Activated CD8-positive, alpha-beta T cell treated with anti-CD3 and anti-CD28 coated beads for 36 hours (primary cell): ENCODE data around the gene GNS. TPM values are rescaled to one million over a fixed set of nuclear protein-coding genes. Genes with fewer than 3 reads are reported as not detected.
"Not testable (repeated sequence)": the region's sequence is repeated elsewhere in the genome, so short reads cannot be mapped to it uniquely, and the experiment has no call there.

Source experiments
- ATAC-seq: fragments of 200-7000 bp; cut with Tn5 transposase; one replicate; pipeline ENCODE4 v1.10.0; 2021; ENCODE audit warnings: mild to moderate bottlenecking, moderate library complexity
- CTCF ChIA-PET: fragments of 350-600 bp; sonication (Branson Sonifier 250); formaldehyde crosslinking; loops from one replicate; lab custom pipeline; 2021; ENCODE audit warnings: antibody characterized with exemption; lab: Charles Lee
- POLR2A ChIA-PET: fragments of 350-600 bp; sonication (Branson Sonifier 250); formaldehyde crosslinking; loops from one replicate; lab custom pipeline; 2021; ENCODE audit warnings: antibody characterized with exemption; lab: Charles Lee
- DNase-seq: peaks from one replicate; pipeline ENCODE4 v3.0.0-alpha.2; 2020
- H3K27ac Mint-ChIP-seq: one replicate; pipeline ENCODE4 v1.8.0; 2021; ENCODE audit warnings: mild to moderate bottlenecking, mixed read lengths
- H3K27me3 Mint-ChIP-seq: one replicate; pipeline ENCODE4 v1.8.0; 2021; ENCODE audit warnings: mixed read lengths
- H3K36me3 Mint-ChIP-seq: one replicate; pipeline ENCODE4 v1.8.0; 2021; ENCODE audit warnings: low read depth, mixed read lengths
- H3K4me1 Mint-ChIP-seq: one replicate; pipeline ENCODE4 v1.8.0; 2021; ENCODE audit warnings: low read depth, mixed read lengths
- H3K4me3 Mint-ChIP-seq: one replicate; pipeline ENCODE4 v1.8.0; 2021; ENCODE audit warnings: mild to moderate bottlenecking, moderate library complexity, mixed read lengths
- H3K9me3 Mint-ChIP-seq: one replicate; pipeline ENCODE4 v1.8.0; 2021; ENCODE audit warnings: mixed read lengths
- CTCF ChIP-seq: fragments of 200-600 bp; IDR thresholded peaks from one replicate; pipeline ENCODE4 v1.8.0; 2022; ENCODE audit warnings: antibody characterized with exemption, mild to moderate bottlenecking
- intact Hi-C: fragments of 100-400 bp; cut with micrococcal nuclease; formaldehyde crosslinking; loops from one replicate; pipeline ENCODE4 v1.10.0; 2022
- total RNA-seq, 2 experiments: library from RNA; stranded (reverse); gene quantifications; one replicate each; pipeline ENCODE4 v1.2.3, GENCODE V29; 2021

GNS gene
- total RNA-seq, 2 experiments from 2014 or later = 16.4 to 19.2 TPM

- ChIA-PET POLR2A (interaction anchor here (1.0 to 1.2 kb wide), 2 partner anchors 86 to 99 kb away, joined by 3 to 5 read pairs; no protein-coding TSS in a partner anchor), CTCF (interaction anchor here (0.7 to 11.9 kb wide), 7 partner anchors 17 to 212 kb away, joined by 3 to 141 read pairs (median 4); no protein-coding TSS in a partner anchor)
- Mint-ChIP-seq H3K36me3 (peaks cover 37% of the 10 kb centered on the region), H3K27ac (peak overlapping the region; percentile 55), H3K4me1 (peaks cover 68% of the 10 kb centered on the region), H3K9me3 (no peaks in the 10 kb centered on the region), H3K27me3 (no peaks in the 10 kb centered on the region), H3K4me3 (no peak overlapping the region)
- TF ChIP-seq CTCF = no peak
- no peak for ATAC-seq
- intact Hi-C loops = no loop called here
- no peak for DNase-seq
Measured at GRCh38 chr12:64694130-64695040, 64.8 kb downstream of the GNS start.

GRCh38 chr12:64691795-64692583 lies 67.2 kb downstream of the GNS start:
- intact Hi-C loops = no loop called here
- POLR2A ChIA-PET = interaction anchor here (0.9 to 1.5 kb wide), 4 partner anchors 9 to 75 kb away, joined by 3 to 4 read pairs (median 3); no protein-coding TSS in a partner anchor
- Mint-ChIP-seq H3K36me3 (peaks cover 47% of the 10 kb centered on the region), H3K27me3 (no peaks in the 10 kb centered on the region), H3K9me3 (no peaks in the 10 kb centered on the region), H3K4me1 (peaks cover 79% of the 10 kb centered on the region), H3K27ac (peak overlapping the region; percentile 72), H3K4me3 (no peak overlapping the region)
- DNase-seq (no peak), ATAC-seq (no peak)
- no peak for TF ChIP-seq CTCF
- CTCF ChIA-PET = interaction anchor here (1.0 to 11.9 kb wide), 5 partner anchors 9 to 142 kb away, joined by 3 to 141 read pairs (median 5); no protein-coding TSS in a partner anchor

- POLR2A ChIA-PET = interaction anchor here (0.9 to 1.5 kb wide), 5 partner anchors 8 to 74 kb away, joined by 3 to 4 read pairs (median 3); no protein-coding TSS in a partner anchor
- Mint-ChIP-seq H3K27me3 (no peaks in the 10 kb centered on the region), H3K4me3 (no peak overlapping the region), H3K4me1 (peaks cover 75% of the 10 kb centered on the region), H3K27ac (peak overlapping the region; percentile 72), H3K36me3 (peaks cover 50% of the 10 kb centered on the region), H3K9me3 (no peaks in the 10 kb centered on the region)
- no peak for TF ChIP-seq CTCF
- no peak for DNase-seq
- no peak for ATAC-seq
- intact Hi-C loops = no loop called here
- CTCF ChIA-PET = interaction anchor here (1.0 to 11.9 kb wide), 4 partner anchors 10 to 142 kb away, joined by 4 to 141 read pairs (median 8); no protein-coding TSS in a partner anchor
Measured at GRCh38 chr12:64691227-64691794, 67.9 kb downstream of the GNS start.

- H3K9me3 Mint-ChIP-seq, intact Hi-C loops, DNase-seq, H3K4me3 Mint-ChIP-seq, H3K27me3 Mint-ChIP-seq, H3K27ac Mint-ChIP-seq, ATAC-seq: not testable (repeated sequence)
- POLR2A ChIA-PET = interaction anchor here (1.0 to 1.9 kb wide), 2 partner anchors 79 to 141 kb away, joined by 3 to 6 read pairs; no protein-coding TSS in a partner anchor
- peaks cover 59% of the 10 kb centered on the region for H3K36me3 Mint-ChIP-seq
- CTCF ChIA-PET = interaction anchor here (1.0 to 11.9 kb wide), 5 partner anchors 7 to 145 kb away, joined by 3 to 141 read pairs (median 11); no protein-coding TSS in a partner anchor
- peaks cover 74% of the 10 kb centered on the region for H3K4me1 Mint-ChIP-seq
Measured at GRCh38 chr12:64690236-64690635, 69.0 kb downstream of the GNS start.
